Right forelimb (tissue), 1 donor: ENCODE data around the gene SH3RF3.

ENCODE experiments used
- DNase-seq: peaks from one replicate; pipeline ENCODE4 v3.0.0-alpha.2; 2018

SH3RF3 gene

GRCh38 chr2:109266496-109266895 lies 137.5 kb downstream of the SH3RF3 start:
- no peak for DNase-seq

- DNase-seq = no peak
These were observed 138.2 kb downstream of the SH3RF3 start for GRCh38 chr2:109266998-109267854.

GRCh38 chr2:109268916-109269315 lies 139.9 kb downstream of the SH3RF3 start:
- DNase-seq = no peak

GRCh38 chr2:109269706-109270504 lies 140.9 kb downstream of the SH3RF3 start:
- no peak for DNase-seq

GRCh38 chr2:109270505-109271312 lies 141.7 kb downstream of the SH3RF3 start:
- DNase-seq = no peak

- no peak for DNase-seq
These were observed 142.9 kb downstream of the SH3RF3 start for GRCh38 chr2:109271920-109272319.

- no peak for DNase-seq
These were observed 143.5 kb downstream of the SH3RF3 start for GRCh38 chr2:109272461-109272860.

- no peak for DNase-seq
These were observed 146.4 kb downstream of the SH3RF3 start for GRCh38 chr2:109275120-109276012.

GRCh38 chr2:109277406-109277805 lies 148.4 kb downstream of the SH3RF3 start:
- no peak for DNase-seq

GRCh38 chr2:109279243-109279860 lies 150.3 kb downstream of the SH3RF3 start:
- DNase-seq = peak; percentile 64

GRCh38 chr2:109280804-109281203 lies 151.8 kb downstream of the SH3RF3 start:
- DNase-seq = no peak

GRCh38 chr2:109282360-109282759 lies 153.4 kb downstream of the SH3RF3 start:
- no peak for DNase-seq

GRCh38 chr2:109282865-109283264 lies 153.9 kb downstream of the SH3RF3 start:
- no peak for DNase-seq

- peak; percentile 84 for DNase-seq
These were observed 155.8 kb downstream of the SH3RF3 start for GRCh38 chr2:109284826-109285225.

GRCh38 chr2:109285244-109285651 lies 156.2 kb downstream of the SH3RF3 start:
- DNase-seq = no peak

GRCh38 chr2:109287413-109287812 lies 158.4 kb downstream of the SH3RF3 start:
- no peak for DNase-seq

- DNase-seq = no peak
These were observed 158.8 kb downstream of the SH3RF3 start for GRCh38 chr2:109287838-109288237.

GRCh38 chr2:109288544-109289368 lies 159.8 kb downstream of the SH3RF3 start:
- no peak for DNase-seq

- no peak for DNase-seq
These were observed 160.7 kb downstream of the SH3RF3 start for GRCh38 chr2:109289504-109290222.
